ENCODE results near the gene QRFP.

- TF ChIP-seq SP1 (IDR thresholded peaks at IDR 0.05; ENCODE audit: low read depth) (peak; percentile 40; the same call in 1 of the 2 replicates), POLR2AphosphoS5 (IDR thresholded peaks at IDR 0.05; ENCODE audit: low read depth, low read length) (no peak), ELF1 (IDR thresholded peaks at IDR 0.05; ENCODE audit: borderline replicate concordance, low read depth) (no peak), EZH2phosphoT487 (IDR thresholded peaks at IDR 0.05; ENCODE audit: borderline replicate concordance) (no peak), EZH2 (IDR thresholded peaks at IDR 0.05) (no peak), MAX (IDR thresholded peaks at IDR 0.05) (no peak)
These were observed 49.0 kb downstream of the QRFP start for GRCh38 chr9:130847306-130848217.
